Measurements from ENCODE around the gene MYOCD.

GRCh38 chr17:12683299-12683698 is 17.6 kb downstream of the MYOCD start:
- TF ChIP-seq CTCF (IDR thresholded peaks at IDR 0.05; ENCODE audit: borderline replicate concordance, extremely low read depth, low read length, poor library complexity, severe bottlenecking) (no peak), EZH2 (IDR thresholded peaks at IDR 0.05; ENCODE audit: borderline replicate concordance, low read depth, low read length, severe bottlenecking) (no peak)
